C4-2B (cell line): ENCODE data around the gene SAMD4B.
"Not testable (repeated sequence)": the region's sequence is repeated elsewhere in the genome, so short reads cannot be mapped to it uniquely, and the experiment has no call there.

Experiments used
- H3K27ac ChIP-seq: fragments of 450-650 bp; 2 replicates; pipeline ENCODE4 v1.5.1; 2017
- CTCF ChIP-seq: fragments of 450-650 bp; conservative IDR thresholded peaks from 2 replicates; pipeline ENCODE4 v1.5.1; 2017; ENCODE audit warnings: mild to moderate bottlenecking
- ZFX ChIP-seq: fragments of 450-650 bp; IDR thresholded peaks from 2 replicates; pipeline ENCODE4 v1.6.1; 2017

Gene SAMD4B

GRCh38 chr19:39321832-39322176 lies 20.4 kb upstream of the SAMD4B start:
- H3K27ac ChIP-seq, result no peak overlapping the region
- TF ChIP-seq CTCF (no peak), ZFX (no peak)

- TF ChIP-seq ZFX (no peak), CTCF (no peak)
- H3K27ac ChIP-seq, result no peak overlapping the region
Observed at GRCh38 chr19:39324242-39324842, 17.9 kb upstream of the SAMD4B start.

- TF ChIP-seq CTCF (no peak), ZFX (no peak)
- no peak overlapping the region for H3K27ac ChIP-seq
Observed at GRCh38 chr19:39325778-39326665, 16.2 kb upstream of the SAMD4B start.

- H3K27ac ChIP-seq, result no peak overlapping the region
- TF ChIP-seq CTCF (no peak), ZFX (no peak)
Observed at GRCh38 chr19:39327363-39328045, 14.7 kb upstream of the SAMD4B start.

- H3K27ac ChIP-seq, result no peak overlapping the region
- TF ChIP-seq CTCF (peak; percentile 96), ZFX (no peak)
Observed at GRCh38 chr19:39328046-39328705, 14.0 kb upstream of the SAMD4B start.

GRCh38 chr19:39329948-39330347 lies 12.3 kb upstream of the SAMD4B start:
- no peak for TF ChIP-seq CTCF
- TF ChIP-seq ZFX, result no peak
- no peak overlapping the region for H3K27ac ChIP-seq

- TF ChIP-seq CTCF (no peak), ZFX (no peak)
- no peak overlapping the region; the same call in 1 of the 2 replicates for H3K27ac ChIP-seq
Observed at GRCh38 chr19:39332293-39332692, 9.9 kb upstream of the SAMD4B start.

- H3K27ac ChIP-seq, result not testable (repeated sequence)
Observed at GRCh38 chr19:39332738-39333137, 9.5 kb upstream of the SAMD4B start.
